C1 segment of cervical spinal cord (tissue), 14 donors: ENCODE results near the gene GPHN.
"Not testable (repeated sequence)": the region's sequence is repeated elsewhere in the genome, so short reads cannot be mapped to it uniquely, and the experiment has no call there.

Experiments
- DNase-seq, 14 donors: peaks; one replicate each; lab custom pipeline; 2025; lab: John Stamatoyannopoulos, UW

The GPHN gene

GRCh38 chr14:66790101-66790500 lies 282.2 kb downstream of the GPHN start:
- DNase-seq, result no peak

- no peak for DNase-seq
Observed at GRCh38 chr14:66802962-66803361, 295.0 kb downstream of the GPHN start.

- no peak for DNase-seq
Observed at GRCh38 chr14:66804141-66804540, 296.2 kb downstream of the GPHN start.

DNA sequence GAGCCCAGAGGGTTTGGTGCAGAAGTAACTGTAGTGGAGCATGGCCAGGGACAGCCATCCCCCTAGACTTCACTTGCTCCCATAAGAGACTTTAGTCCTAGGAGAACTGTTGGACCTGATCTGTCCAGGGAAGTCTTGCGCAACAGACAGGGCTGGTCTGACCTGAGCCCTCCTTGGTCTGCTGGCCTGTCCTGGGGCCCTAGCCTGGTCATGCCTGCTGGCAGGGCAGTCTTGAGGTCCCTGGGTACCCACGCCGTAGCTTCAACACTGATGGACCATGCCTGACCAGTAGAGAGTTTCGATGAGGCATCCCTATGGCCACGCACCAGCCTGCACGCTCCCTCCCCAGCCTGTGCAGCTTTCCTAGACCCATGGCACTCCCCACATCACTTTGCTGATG lies 305.7 kb downstream of the GPHN start:
- no peak for DNase-seq

GRCh38 chr14:66815687-66816086 lies 307.7 kb downstream of the GPHN start:
- DNase-seq, result no peak

DNA sequence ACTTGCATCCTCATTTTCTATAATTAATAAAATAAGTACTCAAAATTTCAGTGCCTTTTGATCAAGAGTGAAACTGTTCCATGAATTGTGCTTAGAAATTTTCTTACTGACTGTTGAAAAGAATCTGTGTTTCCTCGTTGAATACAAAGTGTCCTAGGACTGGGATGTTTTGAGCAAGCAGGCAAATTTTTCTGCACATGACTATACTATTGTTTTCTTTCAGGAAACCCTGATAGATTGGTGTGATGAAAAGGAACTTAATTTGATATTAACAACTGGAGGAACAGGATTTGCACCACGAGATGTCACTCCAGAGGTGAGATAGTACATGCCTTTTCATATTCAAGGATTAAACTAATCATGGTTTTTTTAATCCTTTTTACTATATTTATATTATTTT lies 316.3 kb downstream of the GPHN start:
- DNase-seq, result no peak

- no peak for DNase-seq
Observed at GRCh38 chr14:66827182-66827581, 319.2 kb downstream of the GPHN start.

DNA sequence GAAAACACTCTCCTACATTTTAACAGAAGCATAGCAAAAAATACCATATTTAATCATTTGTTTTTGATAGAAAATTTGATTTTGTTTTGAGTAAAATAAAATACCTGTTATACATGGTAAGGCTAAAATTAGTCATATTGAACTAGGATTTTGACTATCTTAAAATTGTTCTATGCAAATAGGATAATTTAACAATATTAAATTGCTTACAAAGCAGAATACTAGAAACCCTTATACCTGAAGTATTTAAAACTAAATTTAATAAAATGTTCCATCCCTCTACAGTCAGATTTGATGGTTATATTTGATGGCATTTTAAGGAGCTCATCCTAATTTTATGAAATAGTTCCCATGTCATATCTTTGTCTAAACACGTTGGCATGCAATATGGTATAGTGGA lies 323.2 kb downstream of the GPHN start:
- no peak for DNase-seq

DNA sequence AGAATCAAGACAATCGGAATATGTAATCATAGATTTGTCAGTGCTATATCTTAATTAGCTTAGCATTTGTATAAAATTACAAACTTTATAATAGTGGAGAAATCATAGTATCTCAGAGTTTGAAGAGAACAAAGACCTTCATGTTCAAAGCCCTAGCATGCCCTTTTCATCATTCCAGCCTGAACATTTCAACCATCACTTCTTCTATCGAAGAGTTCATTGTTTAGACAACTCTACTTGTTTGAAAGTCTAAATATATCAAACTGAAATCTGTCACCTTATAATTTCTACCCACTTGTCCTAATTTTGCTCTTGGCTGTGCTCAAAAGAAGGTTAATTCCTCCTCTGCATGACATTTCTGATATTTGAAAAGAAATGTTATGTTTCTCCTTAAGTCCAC lies 325.9 kb downstream of the GPHN start:
- DNase-seq, result no peak

DNA sequence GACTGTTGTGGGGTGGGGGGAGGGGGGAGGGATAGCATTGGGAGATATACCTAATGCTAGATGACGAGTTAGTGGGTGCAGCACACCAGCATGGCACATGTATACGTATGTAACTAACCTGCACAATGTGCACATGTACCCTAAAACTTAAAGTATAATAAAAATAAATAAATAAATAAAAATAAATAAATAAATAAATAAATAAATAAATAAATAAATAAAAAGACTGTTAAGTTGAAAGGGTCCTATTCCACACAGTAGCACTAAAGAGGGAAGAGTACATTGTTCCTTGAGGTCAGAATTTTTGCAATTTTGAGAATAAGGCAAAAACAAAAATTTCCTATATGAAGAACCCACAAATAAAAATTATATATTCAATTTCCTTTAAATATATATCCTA lies 329.5 kb downstream of the GPHN start:
- not testable (repeated sequence) for DNase-seq

DNA sequence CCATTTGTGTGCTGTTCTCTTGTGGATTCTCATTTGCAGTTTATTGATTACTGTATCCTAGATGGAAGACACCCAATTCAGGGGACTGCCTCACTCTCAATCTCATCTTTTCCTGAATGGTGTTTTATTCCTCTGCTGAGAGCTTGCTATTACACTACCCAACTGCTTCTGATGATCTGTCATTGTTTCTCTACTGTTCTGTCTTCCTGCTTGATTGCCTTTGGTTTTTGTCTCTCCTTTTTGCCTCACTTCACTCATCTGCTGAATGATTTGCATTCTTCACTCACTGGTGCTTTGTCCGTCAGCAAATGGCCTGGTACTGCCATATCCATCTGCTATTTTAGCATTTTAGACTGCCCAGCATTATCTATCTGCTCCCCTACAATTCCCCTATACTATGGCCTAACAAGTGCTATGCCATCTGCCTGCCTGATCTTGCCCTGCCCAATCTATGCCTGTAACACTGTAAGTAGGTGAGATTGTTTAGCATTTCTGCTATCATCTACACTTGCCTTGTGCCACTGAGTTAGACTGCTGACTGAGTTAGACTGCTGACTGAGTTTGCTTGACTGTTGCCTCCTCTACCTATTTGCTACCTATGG lies 335.1 kb downstream of the GPHN start:
- no peak for DNase-seq

- DNase-seq, result no peak
Observed at GRCh38 chr14:66850258-66850888, 342.4 kb downstream of the GPHN start.

DNA sequence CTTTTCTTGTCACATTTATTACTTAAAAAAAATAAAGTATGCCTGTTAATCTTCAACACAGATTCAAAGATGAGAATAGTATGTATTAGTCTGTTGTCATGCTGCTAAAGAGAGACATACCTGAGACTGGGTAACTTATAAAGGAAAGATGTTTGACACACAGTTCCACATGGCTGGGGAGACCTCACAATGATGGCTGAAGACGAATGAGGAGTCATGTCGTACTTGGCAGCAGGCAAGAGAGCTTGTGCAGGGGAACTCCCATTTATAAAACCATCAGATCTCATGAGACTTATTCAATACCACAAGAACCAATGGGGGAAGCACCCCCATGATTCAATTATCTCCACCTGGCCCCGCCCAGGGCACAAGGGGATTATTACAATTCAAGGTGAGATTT lies 345.4 kb downstream of the GPHN start:
- DNase-seq, result no peak

DNA sequence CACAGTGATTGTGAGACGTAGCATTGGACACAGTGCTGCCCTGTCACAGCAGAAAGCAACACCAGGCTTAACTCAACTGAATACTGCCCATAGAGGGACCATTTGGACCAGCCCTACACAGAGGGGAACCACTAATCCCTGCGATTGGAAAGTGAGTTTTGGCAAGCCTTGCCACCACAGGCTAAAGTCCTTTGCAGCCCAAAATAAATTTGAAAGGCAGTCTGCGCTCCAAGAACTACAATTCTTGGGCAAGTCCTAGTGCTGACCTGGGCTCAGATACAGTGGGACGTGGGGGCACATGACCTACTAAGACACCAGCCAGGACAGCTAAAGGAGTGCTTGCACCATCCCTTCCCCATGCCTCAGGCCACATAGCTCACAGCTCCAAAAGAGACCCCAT lies 349.9 kb downstream of the GPHN start:
- DNase-seq, result no peak

GRCh38 chr14:66859063-66859671 lies 351.2 kb downstream of the GPHN start:
- DNase-seq, result no peak

DNA sequence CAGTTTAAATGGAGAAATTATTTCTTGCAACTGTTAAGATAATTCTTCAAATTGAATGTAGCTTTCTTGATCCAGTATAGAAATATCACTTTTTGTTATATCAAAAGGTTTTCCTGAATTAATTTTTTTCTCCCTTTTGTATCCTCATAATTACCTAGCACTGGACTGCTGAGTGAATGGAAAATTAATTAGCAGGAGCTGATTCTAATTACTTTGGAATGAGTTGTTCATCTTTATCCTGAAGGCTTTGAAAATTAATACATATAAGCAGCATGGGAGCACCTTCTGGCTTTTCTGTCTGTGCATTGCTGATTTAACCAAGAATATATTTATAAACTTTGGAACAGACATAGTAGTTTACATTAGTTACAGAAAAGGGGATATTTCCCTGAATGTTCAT lies 373.6 kb downstream of the GPHN start:
- DNase-seq, result no peak

DNA sequence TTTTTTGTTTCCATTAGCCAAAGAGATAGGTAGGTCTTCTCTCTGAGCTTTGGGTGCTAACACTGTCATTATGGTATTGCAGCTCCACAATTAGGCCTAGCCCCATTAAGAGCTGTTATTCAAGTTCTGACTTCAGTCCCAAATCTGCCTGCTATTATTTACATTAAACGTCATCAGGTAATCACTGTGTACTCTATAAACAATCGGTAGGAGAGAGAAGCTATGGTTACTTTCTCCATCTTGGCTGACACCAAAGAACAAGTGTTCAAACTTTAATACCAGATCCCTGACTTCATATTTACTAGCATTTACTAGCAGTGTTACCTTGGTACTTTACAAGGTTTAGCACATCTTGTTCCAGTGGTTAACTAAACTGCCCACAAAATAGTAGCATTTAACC lies 376.2 kb downstream of the GPHN start:
- no peak for DNase-seq

GRCh38 chr14:66900719-66901118 lies 392.8 kb downstream of the GPHN start:
- DNase-seq, result no peak

GRCh38 chr14:66910311-66910840 lies 402.4 kb downstream of the GPHN start:
- DNase-seq, result no peak

- no peak for DNase-seq
Observed at GRCh38 chr14:66916421-66916820, 408.5 kb downstream of the GPHN start.

- no peak for DNase-seq
Observed at GRCh38 chr14:66918527-66918926, 410.6 kb downstream of the GPHN start.

- DNase-seq, result no peak
Observed at GRCh38 chr14:66920196-66920595, 412.2 kb downstream of the GPHN start.

DNA sequence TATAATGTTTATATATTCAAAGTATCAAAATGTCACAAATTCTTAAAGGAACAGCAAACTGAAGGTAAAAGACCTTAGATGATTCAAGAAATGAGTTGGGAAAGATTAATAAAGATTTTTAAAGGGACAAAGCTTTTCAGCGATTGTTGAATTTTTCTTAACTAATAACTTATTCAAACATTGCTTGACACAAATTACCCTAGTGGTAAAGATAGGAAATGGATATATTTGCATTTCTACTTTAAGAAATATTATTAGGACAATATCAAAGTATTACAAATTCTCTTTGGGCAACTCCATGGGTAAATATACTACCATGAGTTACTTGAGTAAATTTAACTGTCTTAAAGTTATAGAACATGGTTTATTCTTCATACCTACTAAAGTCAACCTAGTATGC lies 415.3 kb downstream of the GPHN start:
- no peak for DNase-seq
